Trophoblast cell (in vitro differentiated cells and primary cell): Measurements from ENCODE around the gene GOSR1.
"Not testable (repeated sequence)": the region's sequence is repeated elsewhere in the genome, so short reads cannot be mapped to it uniquely, and the experiment has no call there.

ENCODE experiments used
- DNase-seq, 2 donors: peaks; one replicate each; pipeline ENCODE4 v3.0.0-alpha.2; 2016
- H2AFZ ChIP-seq: 2 replicates; pipeline ENCODE4 v1.6.1; 2013; ENCODE audit warnings: low read length, moderate library complexity, mild to moderate bottlenecking; ENCODE audit not compliant: insufficient read depth, poor library complexity
- H2AK5ac ChIP-seq: 2 replicates; pipeline ENCODE4 v1.6.1; 2013; ENCODE audit warnings: mild to moderate bottlenecking, low read length
- H2BK120ac ChIP-seq: 2 replicates; pipeline ENCODE4 v1.6.1; 2013; ENCODE audit warnings: low read length, mild to moderate bottlenecking, moderate library complexity; ENCODE audit not compliant: insufficient read depth, poor library complexity
- H2BK12ac ChIP-seq: 2 replicates; pipeline ENCODE4 v1.6.1; 2013; ENCODE audit warnings: mild to moderate bottlenecking, low read length, moderate library complexity
- H2BK5ac ChIP-seq: 2 replicates; pipeline ENCODE4 v1.6.1; 2013; ENCODE audit warnings: low read length, low read depth, moderate library complexity, mild to moderate bottlenecking; ENCODE audit not compliant: poor library complexity
- H3K14ac ChIP-seq: 2 replicates; pipeline ENCODE4 v1.6.1; 2013; ENCODE audit warnings: mild to moderate bottlenecking, low read length
- H3K18ac ChIP-seq: 2 replicates; pipeline ENCODE4 v1.6.1; 2013; ENCODE audit warnings: mild to moderate bottlenecking, low read length
- H3K23ac ChIP-seq: 2 replicates; pipeline ENCODE4 v1.6.1; 2013; ENCODE audit warnings: low read length
- H3K27ac ChIP-seq: 2 replicates; pipeline ENCODE4 v1.5.1; 2013; ENCODE audit warnings: low read depth, mild to moderate bottlenecking, inconsistent platforms, low read length, moderate library complexity
- H3K27me3 ChIP-seq: 2 replicates; pipeline ENCODE4 v1.6.1; 2013; ENCODE audit warnings: inconsistent platforms, mild to moderate bottlenecking, low read length, moderate library complexity; ENCODE audit not compliant: insufficient read depth
- H3K36me3 ChIP-seq, 2 experiments: 1 replicate in 1 of 2; 2 replicates in 1 of 2; pipeline ENCODE4 v1.6.1; 2013; ENCODE audit warnings: low read length in 2 of 2, mild to moderate bottlenecking in 2 of 2, moderate library complexity in 1 of 2; ENCODE audit not compliant: insufficient read depth in 2 of 2, control insufficient read depth in 1 of 2
- H3K4ac ChIP-seq: 2 replicates; pipeline ENCODE4 v1.6.1; 2013; ENCODE audit warnings: low read depth, mild to moderate bottlenecking, low read length, moderate library complexity
- H3K4me1 ChIP-seq, 2 experiments: 1 replicate in 1 of 2; 2 replicates in 1 of 2; pipeline ENCODE4 v1.6.1; 2013; ENCODE audit warnings: low read length in 2 of 2, mild to moderate bottlenecking in 2 of 2, moderate library complexity in 1 of 2; ENCODE audit not compliant: insufficient read depth in 2 of 2, control insufficient read depth in 1 of 2
- H3K4me2 ChIP-seq: 2 replicates; pipeline ENCODE4 v1.6.1; 2013; ENCODE audit warnings: inconsistent platforms, mild to moderate bottlenecking, low read length, moderate library complexity
- H3K4me3 ChIP-seq: 2 replicates; pipeline ENCODE4 v1.5.1; 2013; ENCODE audit warnings: mild to moderate bottlenecking, low read depth, low read length, inconsistent platforms
- H3K79me1 ChIP-seq: one replicate; pipeline ENCODE4 v1.6.1; 2013; ENCODE audit warnings: low read length
- H3K79me2 ChIP-seq: 2 replicates; pipeline ENCODE4 v1.6.1; 2013; ENCODE audit warnings: low read length, mild to moderate bottlenecking; ENCODE audit not compliant: control insufficient read depth, insufficient read depth, poor library complexity
- H3K9ac ChIP-seq: 2 replicates; pipeline ENCODE4 v1.6.1; 2013; ENCODE audit warnings: mild to moderate bottlenecking, low read length
- H3K9me3 ChIP-seq: 2 replicates; pipeline ENCODE4 v1.6.1; 2013; ENCODE audit warnings: low read depth, mild to moderate bottlenecking, control low read depth, inconsistent platforms, low read length; ENCODE audit not compliant: insufficient read depth
- H4K12ac ChIP-seq: 2 replicates; pipeline ENCODE4 v1.6.1; 2013; ENCODE audit warnings: low read depth, mild to moderate bottlenecking, low read length, moderate library complexity
- H4K8ac ChIP-seq: 2 replicates; pipeline ENCODE4 v1.6.1; 2013; ENCODE audit warnings: low read depth, mild to moderate bottlenecking, low read length, moderate library complexity
- H4K91ac ChIP-seq: one replicate; pipeline ENCODE4 v1.6.1; 2013; ENCODE audit warnings: low read depth, mild to moderate bottlenecking, low read length, moderate library complexity
- WGBS: extraction: QIAGEN DNeasy Blood & Tissue Kit; methylation state at CpG from one replicate; pipeline ENCODE4 v1.1.7; 2013; ENCODE audit warnings: missing lambda C conversion rate; ENCODE audit not compliant: insufficient read length, insufficient coverage; ENCODE audit errors: extremely low coverage; 5-methylcytosine and 5-hydroxymethylcytosine counted together

Gene GOSR1

DNA sequence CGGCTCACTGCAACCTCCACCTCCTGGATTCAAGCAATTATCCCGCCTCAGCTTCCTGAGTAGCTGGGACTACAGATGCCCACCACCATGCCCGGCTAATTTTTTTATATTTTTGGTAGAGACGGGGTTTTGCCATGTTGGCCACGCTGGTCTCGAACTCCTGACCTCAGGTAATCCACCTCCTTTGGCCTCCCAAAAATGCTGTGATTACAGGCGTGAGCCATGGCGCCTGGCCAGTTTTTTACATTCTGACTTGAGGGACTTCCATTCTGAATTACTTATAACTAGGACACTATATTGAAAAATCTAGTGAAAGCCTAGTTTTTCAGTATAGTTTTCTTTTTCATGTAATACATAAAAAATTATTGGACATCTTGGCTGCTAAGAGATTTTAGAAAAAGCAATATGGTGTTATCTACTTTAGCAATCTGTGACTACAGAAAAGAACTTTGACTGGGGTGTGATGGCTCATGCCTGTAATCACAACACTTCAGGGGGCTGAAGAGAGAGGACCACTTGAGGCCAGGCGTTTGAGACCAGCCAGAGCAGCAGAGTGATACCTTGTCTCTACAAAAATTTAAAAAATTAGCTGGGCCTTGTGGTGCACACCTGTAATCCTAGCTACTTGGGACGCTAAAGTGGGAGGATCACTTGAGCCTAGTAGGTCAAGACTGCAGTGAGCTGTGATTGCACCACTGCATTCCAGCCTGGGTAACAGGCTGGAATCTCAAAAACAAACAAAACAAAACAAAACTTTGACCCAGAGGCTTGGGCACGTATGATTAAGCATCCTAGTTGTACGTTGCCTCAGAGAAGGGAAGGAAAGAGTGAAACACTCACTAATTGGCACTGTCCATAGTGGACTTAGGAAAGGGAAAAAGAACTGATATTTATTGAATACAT is 26.8 kb upstream of the GOSR1 start:
- Histone ChIP-seq H3K4me3 (no peak overlapping the region), H4K8ac (no peak overlapping the region), H3K27ac (no peak overlapping the region), H3K4me1 (peaks cover 0 to 2% of the 10 kb centered on the region in 2 experiments), H2BK120ac (no peak overlapping the region), H2AFZ (no peak overlapping the region), H4K12ac (no peak overlapping the region), H2BK12ac (no peak overlapping the region), H3K79me2 (no peaks in the 10 kb centered on the region), H3K23ac (no peak overlapping the region), H3K18ac (no peak overlapping the region), H2BK5ac (no peak overlapping the region), H4K91ac (no peak overlapping the region), H3K9ac (no peak overlapping the region), H3K36me3 (peaks cover 6 to 10% of the 10 kb centered on the region in 2 experiments), H3K79me1 (no peaks in the 10 kb centered on the region), H2AK5ac (no peak overlapping the region), H3K4me2 (no peak overlapping the region), H3K27me3 (no peaks in the 10 kb centered on the region), H3K14ac (no peak overlapping the region), H3K9me3 (peaks cover 2% of the 10 kb centered on the region), H3K4ac (no peak overlapping the region)
- WGBS, result no CpG with 5 or more reads among the region's 12 CpGs
- DNase-seq, result peak; percentile 93 to 98

DNA sequence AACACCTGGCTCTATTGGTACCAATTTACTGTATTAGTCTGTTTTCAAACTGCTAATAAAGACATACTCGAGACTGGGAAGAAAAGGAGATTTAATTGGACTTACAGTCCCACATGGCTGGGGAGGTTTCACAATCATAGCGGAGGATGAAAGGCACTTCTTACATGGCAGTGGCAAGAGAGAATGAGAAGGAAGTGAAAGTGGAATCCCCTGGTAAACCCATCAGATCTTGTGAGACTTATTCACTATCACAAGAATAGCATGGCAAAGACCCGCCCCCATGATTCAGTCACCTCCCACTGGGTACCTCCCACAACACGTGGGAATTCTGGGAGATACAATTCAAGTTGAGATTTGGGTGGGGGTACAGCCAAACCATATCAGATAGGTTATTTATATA is 22.6 kb upstream of the GOSR1 start:
- Histone ChIP-seq H4K91ac (no peak overlapping the region), H3K23ac (no peak overlapping the region), H3K4me2 (no peak overlapping the region), H2BK12ac (no peak overlapping the region), H2BK5ac (no peak overlapping the region), H3K36me3 (peaks cover 6 to 12% of the 10 kb centered on the region in 2 experiments), H3K14ac (no peak overlapping the region), H3K4me1 (peaks cover 0 to 2% of the 10 kb centered on the region in 2 experiments), H3K18ac (no peak overlapping the region), H4K8ac (no peak overlapping the region), H3K27ac (no peak overlapping the region), H3K27me3 (no peaks in the 10 kb centered on the region), H3K4me3 (no peak overlapping the region), H4K12ac (no peak overlapping the region), H3K79me2 (no peaks in the 10 kb centered on the region), H2BK120ac (no peak overlapping the region), H3K79me1 (no peaks in the 10 kb centered on the region), H2AK5ac (no peak overlapping the region), H2AFZ (no peak overlapping the region), H3K9ac (no peak overlapping the region), H3K9me3 (peaks cover 2% of the 10 kb centered on the region), H3K4ac (no peak overlapping the region)
- WGBS, result no CpG with 5 or more reads among the region's 4 CpGs
- DNase-seq, result peak in 1 of 2 donors; percentile 9

DNA sequence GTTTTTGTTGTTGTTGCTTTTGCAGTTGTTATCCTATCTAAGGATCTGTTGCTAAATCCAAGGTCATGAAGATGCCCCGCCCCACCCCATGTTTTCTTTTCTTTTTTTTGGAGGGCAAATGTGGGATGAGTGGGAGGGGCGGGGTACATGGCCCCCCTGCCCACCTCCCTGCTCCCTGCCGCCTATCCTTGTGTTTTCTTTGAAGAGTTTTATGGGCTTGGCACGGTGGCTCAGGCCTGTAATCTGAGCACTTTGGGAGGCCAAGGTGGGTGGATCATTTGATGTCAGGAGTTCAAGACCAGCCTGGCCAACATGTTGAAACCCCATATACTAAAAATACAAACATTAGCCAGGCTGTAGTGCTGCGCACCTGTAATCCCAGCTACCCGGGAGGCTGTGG is 18.8 kb upstream of the GOSR1 start:
- H4K8ac ChIP-seq, result no peak overlapping the region
- H2BK12ac ChIP-seq, result no peak overlapping the region
- no peak overlapping the region for H3K4me2 ChIP-seq
- H4K12ac ChIP-seq, result no peak overlapping the region
- no peaks in the 10 kb centered on the region for H3K79me2 ChIP-seq
- H2AFZ ChIP-seq, result no peak overlapping the region
- H3K79me1 ChIP-seq, result no peaks in the 10 kb centered on the region
- DNase-seq, result no peak
- H3K9me3 ChIP-seq, result peaks cover 3% of the 10 kb centered on the region
- no peak overlapping the region for H3K9ac ChIP-seq
- H3K36me3 ChIP-seq, result peaks cover 7 to 9% of the 10 kb centered on the region in 2 experiments
- H3K4me3 ChIP-seq, result no peak overlapping the region
- H3K4ac ChIP-seq, result no peak overlapping the region
- H3K4me1 ChIP-seq, result no peaks in the 10 kb centered on the region
- H3K27me3 ChIP-seq, result no peaks in the 10 kb centered on the region
- no peak overlapping the region for H3K23ac ChIP-seq
- WGBS, result no CpG with 5 or more reads among the region's 6 CpGs
- no peak overlapping the region for H4K91ac ChIP-seq
- H2BK5ac ChIP-seq, result no peak overlapping the region
- no peak overlapping the region for H2BK120ac ChIP-seq
- no peak overlapping the region for H3K27ac ChIP-seq
- H3K14ac ChIP-seq, result no peak overlapping the region
- H3K18ac ChIP-seq, result no peak overlapping the region
- no peak overlapping the region for H2AK5ac ChIP-seq

DNA sequence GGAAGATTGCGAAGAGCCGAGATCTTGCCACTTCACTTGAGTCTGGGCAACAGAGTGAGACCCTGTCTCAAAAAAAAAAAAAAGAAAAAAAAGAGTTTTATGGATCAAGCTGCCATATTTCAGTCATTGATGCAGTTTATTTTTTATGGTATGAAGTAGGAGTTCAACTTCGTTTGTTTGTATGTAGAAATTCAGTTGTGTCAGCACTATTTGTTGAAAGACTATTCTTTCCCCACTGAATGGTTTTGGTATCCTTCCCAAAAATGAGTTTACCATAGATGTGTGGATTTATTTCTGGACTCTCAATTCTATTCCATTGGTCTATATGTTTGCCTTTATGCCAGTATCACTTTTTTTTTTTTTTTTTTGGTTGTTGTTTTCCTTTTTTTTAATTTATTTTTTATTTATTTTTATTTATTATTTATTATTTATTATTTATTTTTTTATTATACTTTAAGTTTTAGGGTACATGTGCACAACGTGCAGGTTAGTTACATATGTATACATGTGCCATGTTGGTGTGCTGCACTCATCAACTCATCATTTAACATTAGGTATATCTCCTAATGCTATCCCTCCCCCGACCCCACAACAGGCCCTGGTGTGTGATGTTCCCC is 18.3 kb upstream of the GOSR1 start:
- H2BK12ac ChIP-seq, H3K79me1 ChIP-seq, H4K91ac ChIP-seq, H3K18ac ChIP-seq, H4K12ac ChIP-seq, H3K9ac ChIP-seq, H3K4me2 ChIP-seq, H2AK5ac ChIP-seq, H3K36me3 ChIP-seq, H3K9me3 ChIP-seq, H3K27ac ChIP-seq, DNase-seq, H3K23ac ChIP-seq, H2BK5ac ChIP-seq, H2BK120ac ChIP-seq, H3K14ac ChIP-seq, H3K4me3 ChIP-seq, H3K4ac ChIP-seq, H4K8ac ChIP-seq, H3K27me3 ChIP-seq, H3K79me2 ChIP-seq, H3K4me1 ChIP-seq, H2AFZ ChIP-seq: not testable (repeated sequence)
- WGBS, result no CpG with 5 or more reads among the region's 5 CpGs
